Measurements from ENCODE around the gene CTNNA2.

GRCh38 chr2:80248146-80248545, 735.3 kb downstream of the CTNNA2 start:
- TF ChIP-seq RAD21 (IDR thresholded peaks at IDR 0.05; ENCODE audit: low read depth), result no peak
- TF ChIP-seq FOXM1 (IDR thresholded peaks at IDR 0.05; ENCODE audit: borderline replicate concordance, low read depth), result no peak
- no peak for TF ChIP-seq TAF1 (IDR thresholded peaks at IDR 0.05; ENCODE audit: low read depth)
- TF ChIP-seq EGR1 (IDR thresholded peaks at IDR 0.05), result no peak
- no peak for TF ChIP-seq USF1 (IDR thresholded peaks at IDR 0.05)
- no peak for TF ChIP-seq REST (IDR thresholded peaks at IDR 0.05; ENCODE audit: low read depth)
- no peak for TF ChIP-seq EP300 (IDR thresholded peaks at IDR 0.05; ENCODE audit: borderline replicate concordance)
- no peak for TF ChIP-seq YY1 (IDR thresholded peaks at IDR 0.05; ENCODE audit: low read depth)
